Kidney epithelial cell (primary cell): ENCODE results near the gene TMEM86B. TPM values are rescaled to one million over a fixed set of nuclear protein-coding genes. Genes with fewer than 3 reads are reported as not detected.

ENCODE experiments used
- DNase-seq: peaks from one replicate; pipeline ENCODE4 v3.0.0-alpha.2; 2010; ENCODE audit warnings: low read depth
- H3K27me3 ChIP-seq: 2 replicates; pipeline ENCODE4 v1.6.0; 2011; ENCODE audit warnings: low read length; ENCODE audit not compliant: control insufficient read depth, insufficient read depth
- H3K36me3 ChIP-seq: 2 replicates; pipeline ENCODE4 v1.5.1; 2011; ENCODE audit warnings: low read length; ENCODE audit not compliant: control insufficient read depth, insufficient read depth
- H3K4me3 ChIP-seq: 2 replicates; pipeline ENCODE4 v1.5.1; 2011; ENCODE audit warnings: low read depth, mild to moderate bottlenecking, control low read depth, low read length
- CTCF ChIP-seq: IDR thresholded peaks from 2 replicates; pipeline ENCODE4 v1.5.1; 2011; ENCODE audit warnings: mild to moderate bottlenecking, moderate library complexity, low read length, control low read depth, inconsistent platforms; ENCODE audit not compliant: insufficient read depth, poor library complexity, severe bottlenecking
- total RNA-seq: library from RNA; depleted of rRNA; stranded (reverse); fragments of >200 nt; gene quantifications from 2 replicates; pipeline ENCODE4 v1.2.3, GENCODE V29; 2015

Gene TMEM86B
- total RNA-seq, 1 donor from 2014 or later: 2.3 TPM

DNA sequence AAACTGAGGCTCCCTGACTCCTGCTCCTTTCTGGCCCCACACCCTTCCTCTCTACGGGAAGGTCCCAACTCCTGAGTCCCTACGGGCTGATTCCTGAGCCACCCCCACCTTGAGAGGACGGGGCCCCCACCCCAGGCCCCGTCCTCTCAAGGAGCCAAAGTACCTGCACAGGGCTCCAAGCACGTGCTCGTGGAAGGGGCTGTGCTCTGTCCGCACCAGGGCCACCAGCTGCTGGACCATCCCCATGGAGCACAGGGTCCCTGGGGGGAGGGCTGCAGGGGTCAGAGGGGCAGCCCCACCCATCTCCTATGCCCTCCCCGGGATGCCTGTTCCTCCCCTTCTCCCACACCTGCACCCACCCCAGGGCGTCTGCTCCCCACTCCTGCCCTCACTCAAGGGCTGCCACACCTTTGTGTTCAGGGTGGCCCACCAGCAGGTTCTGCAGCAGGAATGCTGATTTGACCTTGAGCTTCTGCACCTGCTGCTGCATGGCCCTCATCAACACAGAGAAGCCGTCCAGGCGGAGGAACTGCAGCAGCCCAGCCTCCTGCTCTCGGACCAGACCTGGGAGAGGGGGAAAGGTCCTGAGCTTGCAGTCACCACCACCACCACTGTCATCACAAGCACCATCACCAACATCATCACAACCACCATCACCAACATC, 37.3 kb upstream of the TMEM86B start:
- no peaks in the 10 kb centered on the region for H3K36me3 ChIP-seq
- no peak for TF ChIP-seq CTCF
- DNase-seq: no peak
- H3K27me3 ChIP-seq: no peaks in the 10 kb centered on the region
- no peak overlapping the region for H3K4me3 ChIP-seq

DNA sequence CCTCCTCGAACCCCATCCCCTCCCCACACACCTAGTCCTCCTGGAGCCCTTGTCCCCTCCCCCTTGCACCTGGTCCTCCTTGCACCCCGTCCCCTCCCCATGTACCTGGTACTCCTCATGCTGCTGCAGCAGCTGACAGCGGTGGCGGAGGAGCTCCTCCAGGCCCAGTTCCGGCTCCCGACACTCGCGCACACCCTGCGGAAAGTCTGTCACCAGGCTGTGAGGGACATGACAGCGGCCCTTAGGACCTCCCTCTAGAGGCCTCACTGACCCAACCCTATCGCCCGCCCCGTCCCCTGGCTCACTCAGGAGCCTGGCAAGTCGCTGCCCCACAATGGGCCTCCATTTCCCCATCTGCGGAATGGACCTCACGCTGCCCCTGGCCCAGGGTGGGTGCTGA, 36.6 kb upstream of the TMEM86B start:
- Histone ChIP-seq H3K27me3 (no peaks in the 10 kb centered on the region), H3K4me3 (no peak overlapping the region), H3K36me3 (no peaks in the 10 kb centered on the region)
- no peak for TF ChIP-seq CTCF
- DNase-seq: no peak

DNA sequence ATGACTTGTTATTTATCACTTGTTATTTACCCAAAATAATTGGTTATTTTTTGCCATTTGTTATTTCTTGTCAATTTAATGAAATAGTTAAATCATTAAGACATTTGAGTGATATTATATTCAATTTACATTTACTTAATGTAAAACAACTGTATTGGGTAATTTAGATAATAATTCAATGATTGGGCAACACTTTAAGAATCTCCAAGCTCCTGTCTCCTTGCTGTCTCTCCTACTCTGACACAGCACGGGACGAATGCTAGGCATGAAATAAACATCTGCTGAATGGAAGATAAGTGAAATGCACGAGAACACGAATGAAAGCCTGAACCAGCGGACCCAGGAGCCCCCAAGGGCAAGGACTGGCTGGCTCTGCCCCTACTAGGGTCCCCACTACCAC, 36.0 kb upstream of the TMEM86B start:
- no peaks in the 10 kb centered on the region for H3K36me3 ChIP-seq
- DNase-seq: no peak
- H3K27me3 ChIP-seq: no peaks in the 10 kb centered on the region
- no peak for TF ChIP-seq CTCF
- no peak overlapping the region for H3K4me3 ChIP-seq

DNA sequence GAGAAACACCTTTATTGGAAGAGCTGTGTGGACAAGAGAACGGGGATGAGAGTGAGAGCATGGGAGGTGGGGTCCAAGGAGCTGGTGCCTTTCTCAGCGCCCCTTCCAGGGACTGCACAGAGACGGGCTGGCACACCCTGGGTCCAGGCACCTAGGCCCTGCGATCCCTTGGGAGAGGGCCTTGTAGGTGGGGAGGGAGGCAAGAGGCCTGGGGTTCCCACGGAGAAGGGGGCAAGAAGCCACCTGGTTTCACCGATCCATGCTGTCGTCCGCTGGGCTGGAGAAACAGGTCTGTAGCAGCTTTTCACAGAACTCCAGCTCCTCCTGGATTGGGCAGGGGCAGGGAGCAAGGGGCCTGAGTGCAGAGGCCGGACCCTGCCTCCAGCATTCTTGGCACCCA, 33.8 kb upstream of the TMEM86B start:
- Histone ChIP-seq H3K27me3 (no peaks in the 10 kb centered on the region), H3K4me3 (no peak overlapping the region), H3K36me3 (no peaks in the 10 kb centered on the region)
- DNase-seq: no peak
- TF ChIP-seq CTCF: no peak

GRCh38 chr19:55261671-55262126, 33.1 kb upstream of the TMEM86B start:
- H3K4me3 ChIP-seq: no peak overlapping the region
- no peaks in the 10 kb centered on the region for H3K27me3 ChIP-seq
- DNase-seq: no peak
- H3K36me3 ChIP-seq: no peaks in the 10 kb centered on the region
- no peak for TF ChIP-seq CTCF
